Mesothelial cell of epicardium (in vitro differentiated cells): ENCODE measurements around the gene LGR4. TPM values are rescaled to one million over a fixed set of nuclear protein-coding genes. Genes with fewer than 3 reads are reported as not detected.

Experiments used
- DNase-seq, 2 experiments: peaks; one replicate each; pipeline ENCODE4 v3.0.0; 2021; ENCODE audit warnings: low spot score in 2 of 2; ENCODE audit not compliant: unreplicated experiment in 2 of 2
- H3K27ac Mint-ChIP-seq: 2 replicates; pipeline ENCODE4 v1.8.0; 2021; ENCODE audit warnings: mixed read lengths
- H3K27me3 Mint-ChIP-seq: 2 replicates; pipeline ENCODE4 v1.8.0; 2021; ENCODE audit warnings: low read depth, mixed read lengths
- H3K36me3 Mint-ChIP-seq: 2 replicates; pipeline ENCODE4 v1.8.0; 2021; ENCODE audit warnings: mixed read lengths
- H3K4me1 Mint-ChIP-seq: 2 replicates; pipeline ENCODE4 v1.8.0; 2021; ENCODE audit warnings: mixed read lengths
- H3K4me3 Mint-ChIP-seq: 2 replicates; pipeline ENCODE4 v1.8.0; 2021; ENCODE audit warnings: mild to moderate bottlenecking, moderate library complexity, mixed read lengths
- H3K9me3 Mint-ChIP-seq: 2 replicates; pipeline ENCODE4 v1.8.0; 2021; ENCODE audit warnings: mixed read lengths
- CTCF ChIP-seq: fragments of 200-600 bp; sonication (generic); IDR thresholded peaks from one replicate; pipeline ENCODE4 v1.5.0; 2021; ENCODE audit warnings: antibody characterized with exemption; ENCODE audit not compliant: unreplicated experiment
- total RNA-seq: library from RNA; stranded (reverse); gene quantifications from 3 replicates; pipeline ENCODE4 v1.2.1, GENCODE V29; 2021

LGR4 gene
- total RNA-seq, 1 donor from 2014 or later, result 28.2 TPM

- no peak for TF ChIP-seq CTCF
- no peak overlapping the region for H3K27ac Mint-ChIP-seq
- H3K4me3 Mint-ChIP-seq, result no peak overlapping the region
- no peaks in the 10 kb centered on the region for H3K9me3 Mint-ChIP-seq
- DNase-seq, result no peak
- H3K27me3 Mint-ChIP-seq, result no peaks in the 10 kb centered on the region
- no peaks in the 10 kb centered on the region for H3K36me3 Mint-ChIP-seq
- peaks cover 27% of the 10 kb centered on the region for H3K4me1 Mint-ChIP-seq
These were observed 25.1 kb downstream of the LGR4 start for GRCh38 chr11:27447288-27448183.

- no peak for TF ChIP-seq CTCF
- Mint-ChIP-seq H3K4me3 (no peak overlapping the region), H3K4me1 (peaks cover 13% of the 10 kb centered on the region), H3K36me3 (no peaks in the 10 kb centered on the region), H3K27ac (no peak overlapping the region), H3K9me3 (no peaks in the 10 kb centered on the region), H3K27me3 (no peaks in the 10 kb centered on the region)
- DNase-seq, result no peak
These were observed 27.0 kb downstream of the LGR4 start for GRCh38 chr11:27445625-27446024.

- Mint-ChIP-seq H3K4me3 (no peak overlapping the region), H3K4me1 (peaks cover 13% of the 10 kb centered on the region), H3K36me3 (no peaks in the 10 kb centered on the region), H3K9me3 (no peaks in the 10 kb centered on the region), H3K27ac (no peak overlapping the region), H3K27me3 (no peaks in the 10 kb centered on the region)
- DNase-seq, result no peak
- no peak for TF ChIP-seq CTCF
These were observed 27.8 kb downstream of the LGR4 start for GRCh38 chr11:27444801-27445215.

- H3K36me3 Mint-ChIP-seq, result no peaks in the 10 kb centered on the region
- no peak overlapping the region for H3K4me3 Mint-ChIP-seq
- no peak for TF ChIP-seq CTCF
- H3K27ac Mint-ChIP-seq, result peak overlapping the region; percentile 0
- no peaks in the 10 kb centered on the region for H3K27me3 Mint-ChIP-seq
- H3K4me1 Mint-ChIP-seq, result peaks cover 13% of the 10 kb centered on the region
- no peaks in the 10 kb centered on the region for H3K9me3 Mint-ChIP-seq
- no peak for DNase-seq
These were observed 28.7 kb downstream of the LGR4 start for GRCh38 chr11:27443746-27444507.

GRCh38 chr11:27443227-27443626 lies 29.4 kb downstream of the LGR4 start:
- no peak overlapping the region for H3K27ac Mint-ChIP-seq
- H3K4me1 Mint-ChIP-seq, result peaks cover 13% of the 10 kb centered on the region
- H3K27me3 Mint-ChIP-seq, result no peaks in the 10 kb centered on the region

More at GRCh38 chr11:27443227-27443626, 29.4 kb downstream of the LGR4 start:
- no peak for DNase-seq
- no peak for TF ChIP-seq CTCF
- no peaks in the 10 kb centered on the region for H3K36me3 Mint-ChIP-seq
- H3K9me3 Mint-ChIP-seq, result no peaks in the 10 kb centered on the region
- no peak overlapping the region for H3K4me3 Mint-ChIP-seq
